GM21619 (cell line): Measurements from ENCODE around the gene DNAJC30.

ENCODE experiments used
- ATAC-seq: cut with Tn5 transposase; IDR thresholded peaks from one replicate; pipeline ENCODE4 v1.9.1; 2021; ENCODE audit not compliant: unreplicated experiment

DNAJC30 gene

GRCh38 chr7:73649576-73649975 is 33.7 kb downstream of the DNAJC30 start:
- ATAC-seq, result no peak

GRCh38 chr7:73648593-73649332 is 34.5 kb downstream of the DNAJC30 start:
- no peak for ATAC-seq

- ATAC-seq, result no peak
These were observed 35.3 kb downstream of the DNAJC30 start for GRCh38 chr7:73647725-73648592.

GRCh38 chr7:73646785-73647724 is 36.2 kb downstream of the DNAJC30 start:
- ATAC-seq, result no peak

GRCh38 chr7:73645643-73646174 is 37.5 kb downstream of the DNAJC30 start:
- ATAC-seq, result no peak

- ATAC-seq, result no peak
These were observed 38.5 kb downstream of the DNAJC30 start for GRCh38 chr7:73644688-73645286.

- ATAC-seq, result no peak
These were observed 40.4 kb downstream of the DNAJC30 start for GRCh38 chr7:73642834-73643233.

GRCh38 chr7:73638911-73639310 is 44.3 kb downstream of the DNAJC30 start:
- ATAC-seq, result no peak

GRCh38 chr7:73635428-73636200 is 47.6 kb downstream of the DNAJC30 start:
- no peak for ATAC-seq

- no peak for ATAC-seq
These were observed 49.4 kb downstream of the DNAJC30 start for GRCh38 chr7:73633844-73634243.

- ATAC-seq, result no peak
These were observed 49.9 kb downstream of the DNAJC30 start for GRCh38 chr7:73633323-73633722.

GRCh38 chr7:73631558-73631957 is 51.7 kb downstream of the DNAJC30 start:
- no peak for ATAC-seq
